B cell (primary cell): ENCODE measurements around the gene PRRT4.

Experiments
- EZH2 ChIP-seq: IDR thresholded peaks from 2 replicates; pipeline ENCODE4 v1.6.1; 2012; ENCODE audit warnings: borderline replicate concordance, low read depth, mild to moderate bottlenecking, moderate library complexity, low read length; ENCODE audit not compliant: insufficient read depth, poor library complexity, severe bottlenecking
- TF ChIP-seq, protein P1 (sequence below): fragments of 200-600 bp; IDR thresholded peaks from one replicate; pipeline ENCODE4 v1.8.0; 2022; ENCODE audit warnings: antibody characterized with exemption, mild to moderate bottlenecking

DNA sequence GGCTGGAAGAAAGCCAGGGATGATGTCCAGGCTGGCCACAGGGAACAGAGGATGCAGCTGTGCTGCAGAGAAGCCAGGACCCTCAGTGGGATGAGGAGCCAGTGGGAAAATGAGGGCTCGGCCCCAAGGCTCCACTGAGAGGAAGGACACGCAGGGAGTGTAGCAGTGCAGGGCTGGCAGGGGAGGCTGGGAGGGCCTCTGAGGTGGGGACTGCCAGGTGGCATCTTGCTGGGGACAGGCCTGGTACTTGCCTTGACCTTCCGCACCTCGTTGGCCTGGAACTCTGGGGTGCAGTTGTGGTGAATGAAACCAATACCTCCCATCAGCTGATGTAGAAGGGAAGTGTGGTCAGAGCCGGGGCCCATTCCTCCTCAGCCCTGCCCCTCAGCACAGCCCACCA lies 39.1 kb upstream of the PRRT4 start:
- TF ChIP-seq, protein P1, sequence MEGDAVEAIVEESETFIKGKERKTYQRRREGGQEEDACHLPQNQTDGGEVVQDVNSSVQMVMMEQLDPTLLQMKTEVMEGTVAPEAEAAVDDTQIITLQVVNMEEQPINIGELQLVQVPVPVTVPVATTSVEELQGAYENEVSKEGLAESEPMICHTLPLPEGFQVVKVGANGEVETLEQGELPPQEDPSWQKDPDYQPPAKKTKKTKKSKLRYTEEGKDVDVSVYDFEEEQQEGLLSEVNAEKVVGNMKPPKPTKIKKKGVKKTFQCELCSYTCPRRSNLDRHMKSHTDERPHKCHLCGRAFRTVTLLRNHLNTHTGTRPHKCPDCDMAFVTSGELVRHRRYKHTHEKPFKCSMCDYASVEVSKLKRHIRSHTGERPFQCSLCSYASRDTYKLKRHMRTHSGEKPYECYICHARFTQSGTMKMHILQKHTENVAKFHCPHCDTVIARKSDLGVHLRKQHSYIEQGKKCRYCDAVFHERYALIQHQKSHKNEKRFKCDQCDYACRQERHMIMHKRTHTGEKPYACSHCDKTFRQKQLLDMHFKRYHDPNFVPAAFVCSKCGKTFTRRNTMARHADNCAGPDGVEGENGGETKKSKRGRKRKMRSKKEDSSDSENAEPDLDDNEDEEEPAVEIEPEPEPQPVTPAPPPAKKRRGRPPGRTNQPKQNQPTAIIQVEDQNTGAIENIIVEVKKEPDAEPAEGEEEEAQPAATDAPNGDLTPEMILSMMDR, result no peak
- TF ChIP-seq EZH2, result no peak
